Amygdala (tissue), 56 donors: ENCODE data around the gene GNB1.
"Not testable (repeated sequence)": the region's sequence is repeated elsewhere in the genome, so short reads cannot be mapped to it uniquely, and the experiment has no call there.

Experiments
- DNase-seq, 56 donors: peaks; one replicate each; lab custom pipeline; 2025; lab: John Stamatoyannopoulos, UW

GNB1 gene

DNA sequence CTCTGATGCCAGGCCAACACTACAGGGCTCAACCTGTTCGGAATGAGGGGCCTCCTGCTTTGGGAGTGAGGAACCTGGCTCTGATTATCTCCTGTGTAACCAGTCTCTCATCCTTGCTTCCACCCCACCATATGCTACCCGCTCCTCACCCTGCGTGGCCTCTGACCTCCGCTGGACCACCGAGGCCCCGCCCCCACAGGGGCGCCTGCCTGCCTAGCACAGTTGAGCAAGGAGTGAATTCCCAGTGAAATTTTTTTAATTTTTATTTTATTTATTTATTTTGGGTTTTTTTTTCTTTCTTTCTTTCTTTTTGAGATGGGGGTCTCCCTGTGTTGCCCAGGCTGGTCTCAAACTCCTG is 1.9 kb upstream of the GNB1 start:
- DNase-seq: no peak

GRCh38 chr1:1892079-1892762 is 1.3 kb upstream of the GNB1 start:
- no peak for DNase-seq

DNA sequence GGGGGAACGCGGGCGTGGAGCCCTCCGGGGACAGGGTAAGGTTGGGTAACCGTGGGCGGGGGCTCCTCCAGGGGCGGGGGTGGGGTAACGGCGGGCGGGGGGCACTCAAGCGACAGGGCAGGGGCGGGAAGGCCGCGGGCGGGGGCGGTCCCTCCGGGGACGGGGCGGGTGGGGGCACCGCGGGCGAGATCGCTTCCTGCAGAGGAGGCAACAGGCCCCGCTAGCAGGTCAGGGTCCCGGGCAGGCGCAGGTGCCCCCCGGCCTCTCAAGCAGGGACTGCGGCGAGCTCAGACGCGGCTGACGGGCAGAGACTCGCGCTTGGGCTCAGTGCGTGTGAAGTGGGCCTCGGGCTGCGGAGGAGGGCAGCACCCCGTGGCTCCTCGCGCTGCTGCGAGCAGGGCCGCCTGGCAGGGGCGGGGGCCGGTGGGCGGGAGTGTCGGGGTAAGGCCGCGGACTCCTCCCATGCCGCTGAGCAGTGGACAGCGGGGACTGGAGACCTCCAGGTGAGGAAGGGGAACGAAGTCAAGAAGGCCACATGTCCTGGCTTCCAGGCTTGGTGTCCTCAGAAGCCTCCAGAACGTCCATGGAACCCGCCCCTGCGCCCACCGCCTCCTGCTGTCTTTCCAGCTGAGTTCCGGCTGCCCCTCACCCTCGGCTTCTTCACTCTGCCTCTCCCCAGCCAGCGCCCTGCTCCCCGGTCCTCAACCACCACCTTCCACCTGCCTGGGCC is 627 bp upstream of the GNB1 start:
- DNase-seq: peak in 32 of 56 donors; percentile 42 to 90 (median 75)

GRCh38 chr1:1889847-1890505 is 911 bp downstream of the GNB1 start:
- peak in 15 of 56 donors; percentile 20 to 59 (median 42) for DNase-seq

DNA sequence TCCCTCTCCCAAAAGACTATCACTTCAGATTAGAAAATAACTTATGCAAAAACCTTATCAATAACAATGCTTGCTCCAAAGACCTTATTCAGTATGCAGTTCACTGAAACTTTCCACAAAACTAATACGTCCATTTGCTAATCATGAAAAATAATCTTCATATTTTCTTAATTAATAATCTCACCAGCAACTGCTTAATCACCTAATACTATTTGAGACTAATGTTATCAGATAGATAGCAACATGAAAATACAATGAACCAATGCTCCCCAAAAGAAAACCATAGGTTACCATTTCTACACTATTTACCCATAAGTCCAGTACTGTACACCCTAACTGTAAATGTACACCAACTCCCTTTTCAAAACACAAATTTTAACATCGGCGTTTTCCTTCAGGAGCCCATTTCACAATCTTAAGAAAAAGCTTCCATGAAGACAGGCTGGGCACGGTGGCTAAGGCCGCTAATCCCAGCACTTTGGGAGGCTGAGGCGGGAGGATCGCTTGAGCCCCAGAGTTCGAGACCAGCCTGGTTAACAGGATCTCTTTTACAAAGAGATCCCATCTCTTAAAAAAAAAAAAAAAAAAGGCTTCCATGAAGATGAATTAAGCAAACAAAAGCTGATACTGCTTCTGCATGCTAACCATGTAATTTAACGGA is 1.7 kb downstream of the GNB1 start:
- DNase-seq: no peak

GRCh38 chr1:1883890-1884289 is 7.0 kb downstream of the GNB1 start:
- not testable (repeated sequence) for DNase-seq

DNA sequence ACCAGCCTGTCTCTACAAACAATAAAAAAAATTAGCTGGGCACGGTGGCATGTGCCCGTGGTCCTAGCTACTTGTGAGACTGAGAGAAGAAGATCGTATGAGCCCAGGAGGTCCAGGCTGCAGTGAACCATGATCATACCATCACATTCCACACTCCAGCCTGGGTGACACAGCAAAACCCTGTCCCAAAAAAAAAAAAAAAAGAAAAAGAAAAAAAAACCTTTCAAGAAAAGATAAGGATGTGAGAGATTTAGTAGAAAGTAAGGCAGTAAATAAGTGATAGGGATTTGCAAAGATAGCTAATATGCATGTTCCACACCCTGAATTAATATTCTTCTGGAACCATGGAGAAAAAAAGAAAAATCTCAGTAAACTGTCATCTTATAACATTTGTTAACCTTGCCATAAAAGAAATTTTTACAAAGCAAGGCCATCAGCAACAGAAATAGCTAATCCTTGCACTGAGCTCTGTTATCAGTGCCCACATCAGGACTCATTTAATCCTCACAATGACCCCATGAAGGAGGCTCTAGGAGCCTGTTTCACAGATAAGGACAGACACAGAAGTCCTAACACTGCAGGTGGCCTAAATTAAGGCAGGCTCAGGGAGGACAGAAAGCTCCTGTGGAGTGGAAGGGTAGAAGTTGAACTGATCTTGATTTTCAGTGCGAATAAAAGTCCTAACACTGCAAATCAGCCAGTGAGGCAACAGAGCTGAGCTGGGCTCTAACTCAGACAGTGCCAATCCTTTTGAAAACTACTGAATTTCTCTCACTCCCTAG is 7.6 kb downstream of the GNB1 start:
- DNase-seq: no peak

DNA sequence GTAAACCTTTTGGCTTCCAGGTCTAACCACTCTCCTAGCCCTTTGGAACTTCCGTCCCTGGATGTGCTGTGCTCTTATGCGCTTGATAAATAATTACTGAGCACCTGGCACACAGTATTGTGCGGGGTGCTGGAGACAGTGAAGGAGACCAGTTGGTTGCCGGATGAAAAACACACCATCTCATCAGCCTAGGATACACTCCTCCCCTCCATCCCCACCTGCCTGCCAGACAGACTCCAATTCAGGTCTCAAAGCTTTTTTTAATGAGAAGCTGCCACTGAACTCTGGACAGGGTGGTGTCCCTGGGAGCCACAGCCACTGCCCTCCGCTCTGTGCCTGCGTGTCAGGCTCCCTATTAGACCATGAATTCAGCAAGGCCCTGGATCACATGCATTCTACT is 9.2 kb downstream of the GNB1 start:
- no peak for DNase-seq

DNA sequence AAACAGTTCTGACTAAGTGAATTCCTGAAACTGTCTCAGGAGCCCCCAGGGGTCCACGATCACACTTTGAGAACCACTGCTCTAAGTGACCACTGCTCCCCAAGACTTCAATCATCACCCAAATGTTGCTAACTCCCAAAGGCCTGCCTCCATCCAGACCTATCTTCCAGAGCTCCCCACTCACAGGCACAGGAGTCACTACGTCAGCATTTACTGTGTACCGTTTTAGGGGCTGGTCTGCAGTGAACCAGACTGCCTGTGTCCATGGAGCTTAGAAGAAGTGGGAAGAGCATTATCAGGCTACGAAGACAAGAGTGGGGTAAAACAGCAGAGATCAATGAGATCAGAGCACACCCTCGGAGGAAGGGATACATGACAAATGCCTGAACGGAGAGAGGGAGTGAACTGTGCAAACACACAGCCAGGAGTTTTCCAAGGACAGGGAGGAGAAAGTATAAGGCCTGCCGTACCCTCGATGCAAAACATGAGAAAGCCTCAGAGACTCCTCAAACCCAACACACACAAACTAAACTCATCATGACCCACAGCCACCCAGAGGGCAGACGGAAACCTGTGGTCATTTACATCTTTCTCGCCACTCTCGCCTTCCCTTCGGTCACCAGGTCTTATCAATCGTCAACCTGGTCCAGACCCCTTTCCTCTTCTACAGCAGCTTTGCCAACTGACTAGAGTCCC is 10.1 kb downstream of the GNB1 start:
- DNase-seq: no peak

DNA sequence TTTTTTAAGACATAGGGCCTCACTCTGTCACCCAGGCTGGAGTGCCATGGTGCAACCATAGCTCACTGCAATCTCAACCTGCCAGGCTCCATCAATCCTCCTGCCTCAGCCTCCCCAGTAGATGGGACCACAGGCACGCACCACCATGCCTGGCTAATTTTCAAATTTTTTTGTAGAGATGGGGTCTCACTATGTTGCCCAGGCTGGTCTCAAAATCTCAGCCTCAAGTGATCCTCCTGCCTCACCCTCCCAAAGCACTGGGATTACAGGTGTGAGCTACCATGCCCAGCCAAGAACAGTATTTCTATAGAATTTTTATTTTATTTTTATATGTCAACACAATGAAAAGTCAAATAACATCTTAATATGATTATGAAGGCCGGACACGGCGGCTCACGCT is 10.9 kb downstream of the GNB1 start:
- no peak for DNase-seq

GRCh38 chr1:1877865-1878436 is 12.9 kb downstream of the GNB1 start:
- no peak for DNase-seq

DNA sequence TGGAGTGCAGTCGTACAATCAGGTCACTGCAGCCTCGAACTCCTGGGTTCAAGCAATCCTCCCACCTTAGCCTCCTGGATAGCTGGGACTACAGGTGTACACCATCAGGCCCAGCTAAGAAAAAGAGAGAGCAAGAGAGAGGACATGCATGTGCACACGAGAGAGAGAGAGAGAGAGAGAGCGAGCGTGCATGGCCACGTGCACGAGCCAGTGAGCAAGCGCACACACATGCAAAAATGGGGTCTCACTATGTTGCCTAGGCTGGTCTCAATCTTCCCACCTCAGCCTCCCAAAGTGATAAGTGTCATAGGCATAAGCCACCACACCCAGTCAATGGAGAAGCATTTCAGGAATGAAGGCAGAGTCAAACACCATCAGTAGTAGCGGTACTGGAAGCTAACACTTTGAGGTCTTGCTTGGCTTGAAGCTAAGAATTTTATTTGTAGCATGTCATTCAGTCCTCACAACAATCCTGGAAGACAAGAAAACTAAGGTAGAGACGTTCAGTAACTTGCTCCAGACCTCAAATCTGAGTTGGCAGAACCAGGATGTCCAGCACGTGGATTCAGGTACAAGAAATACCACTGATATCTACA is 14.5 kb downstream of the GNB1 start:
- no peak for DNase-seq

- DNase-seq: no peak
These were observed 15.0 kb downstream of the GNB1 start for GRCh38 chr1:1875932-1876331.

GRCh38 chr1:1874901-1875300 is 16.0 kb downstream of the GNB1 start:
- no peak for DNase-seq

- peak in 5 of 56 donors; percentile 15 to 52 (median 33) for DNase-seq
These were observed 17.7 kb downstream of the GNB1 start for GRCh38 chr1:1873186-1873585.

DNA sequence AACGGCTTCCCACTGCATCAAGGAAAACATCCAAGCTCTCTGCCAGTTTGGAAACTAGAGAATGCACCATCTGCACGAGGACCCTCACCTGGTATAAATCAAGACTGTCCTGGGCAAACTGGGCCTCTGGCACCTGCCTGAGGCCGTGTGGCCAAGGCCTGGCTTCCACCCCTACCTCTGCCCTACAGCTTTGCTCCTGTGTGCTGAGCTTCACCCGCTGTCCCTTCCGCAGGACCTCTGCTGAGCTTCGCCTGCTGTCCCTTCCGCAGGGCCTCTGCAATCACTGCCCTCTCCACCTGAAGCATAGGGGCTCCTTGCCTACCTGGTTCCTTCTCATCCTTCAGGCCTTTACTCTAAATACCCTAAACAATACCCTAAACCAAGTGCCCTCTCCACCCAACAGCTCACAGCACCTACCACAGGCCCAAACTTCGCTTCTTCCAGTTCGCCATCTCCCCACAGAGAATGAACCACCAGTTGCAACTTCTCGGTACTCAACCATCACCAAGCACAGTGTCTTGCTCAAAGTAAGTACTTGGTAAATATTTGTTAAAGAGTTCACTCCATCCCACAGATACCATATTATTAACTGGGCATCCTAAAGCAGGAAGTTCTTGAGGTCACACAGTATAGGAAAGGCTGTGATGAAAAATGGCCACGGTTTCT is 18.4 kb downstream of the GNB1 start:
- no peak for DNase-seq

DNA sequence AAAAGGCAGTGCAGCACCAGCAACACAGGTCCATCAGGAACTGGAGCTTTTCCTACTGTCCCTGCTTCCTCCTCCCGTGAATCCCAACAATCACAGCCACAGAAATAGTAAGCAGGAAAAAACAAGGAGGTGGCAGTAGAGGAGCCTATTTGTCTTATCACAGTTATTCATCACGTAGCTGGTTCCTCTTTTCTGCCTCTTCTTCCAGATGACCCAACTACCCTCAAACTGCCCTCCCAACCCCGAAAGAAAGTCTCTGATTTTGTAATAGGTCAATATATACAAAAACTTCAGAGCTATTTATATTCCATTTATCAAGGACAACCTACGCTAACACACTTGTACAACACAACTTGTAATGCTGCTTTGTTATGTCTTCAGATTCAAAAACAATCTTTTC is 21.4 kb downstream of the GNB1 start:
- DNase-seq: no peak

DNA sequence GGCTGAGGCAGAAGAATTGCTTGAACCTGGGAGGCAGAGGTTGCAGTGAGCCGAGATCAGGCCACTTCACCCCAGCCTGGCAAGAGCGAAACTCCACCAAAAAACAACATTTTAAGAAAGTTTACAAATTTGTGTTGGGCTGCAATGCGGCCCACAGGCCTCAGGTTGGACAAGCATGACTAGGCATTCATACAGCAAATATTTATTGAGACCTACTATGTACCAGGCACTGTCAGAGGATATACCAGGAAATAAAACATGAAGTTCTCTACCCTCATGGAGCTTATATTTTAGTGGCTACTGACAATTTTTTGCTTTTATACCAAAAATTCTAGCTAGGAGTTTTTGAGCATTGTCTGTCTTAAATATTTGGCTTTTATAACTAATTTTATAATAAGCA is 23.7 kb downstream of the GNB1 start:
- no peak for DNase-seq
